Effector memory CD4-positive, alpha-beta T cell (primary cell): ENCODE results near the gene ILF2.

Experiments
- DNase-seq, 3 donors: peaks; one replicate each; pipeline ENCODE4 v3.0.0-alpha.2; 2020
- H3K27ac ChIP-seq: 2 replicates; pipeline ENCODE4 v1.7.0; 2013; ENCODE audit warnings: mild to moderate bottlenecking, low read length, moderate library complexity; ENCODE audit not compliant: insufficient read depth, poor library complexity, severe bottlenecking
- H3K27me3 ChIP-seq: replicated peaks from 2 replicates; pipeline ENCODE4 v1.7.0; 2013; ENCODE audit warnings: mild to moderate bottlenecking, low read length; ENCODE audit not compliant: insufficient read depth, control insufficient read depth, poor library complexity, severe bottlenecking
- H3K36me3 ChIP-seq: 2 replicates; pipeline ENCODE4 v1.7.0; 2013; ENCODE audit warnings: mild to moderate bottlenecking, low read length, moderate library complexity; ENCODE audit not compliant: control insufficient read depth, insufficient read depth
- H3K4me1 ChIP-seq: 2 replicates; pipeline ENCODE4 v1.7.0; 2013; ENCODE audit warnings: low read length, mild to moderate bottlenecking; ENCODE audit not compliant: control insufficient read depth, insufficient read depth, poor library complexity, severe bottlenecking
- H3K4me3 ChIP-seq: 2 replicates; pipeline ENCODE4 v1.7.0; 2013; ENCODE audit warnings: low read length, low read depth, mild to moderate bottlenecking; ENCODE audit not compliant: insufficient read depth, poor library complexity, severe bottlenecking
- H3K9me3 ChIP-seq: 2 replicates; pipeline ENCODE4 v1.7.0; 2013; ENCODE audit warnings: mild to moderate bottlenecking, low read length, moderate library complexity; ENCODE audit not compliant: control insufficient read depth

ILF2 gene

GRCh38 chr1:153628638-153629342, 42.0 kb downstream of the ILF2 start:
- Histone ChIP-seq H3K36me3 (no peaks in the 10 kb centered on the region), H3K4me1 (no peaks in the 10 kb centered on the region), H3K9me3 (no peaks in the 10 kb centered on the region), H3K4me3 (no peak overlapping the region), H3K27ac (no peak overlapping the region), H3K27me3 (no peaks in the 10 kb centered on the region)
- no peak for DNase-seq

GRCh38 chr1:153627715-153628626, 42.8 kb downstream of the ILF2 start, which contains the start of gene S100A1:
Gene S100A1 (plus strand): TSS chr1:153628434. CDS start chr1:153630522, 2,088 bp downstream.
- Histone ChIP-seq H3K9me3 (no peaks in the 10 kb centered on the region), H3K4me3 (no peak within 1 kb of the TSS), H3K36me3 (no peaks in the 10 kb centered on the region), H3K27ac (no peak within 1 kb of the TSS), H3K4me1 (no peaks in the 10 kb centered on the region), H3K27me3 (no peaks in the 10 kb centered on the region)
- DNase-seq: no peak

GRCh38 chr1:153626904-153627714, 43.7 kb downstream of the ILF2 start, which contains the start of gene S100A13:
Gene S100A13 (minus strand): TSS chr1:153627505. CDS start chr1:153626472, 1,033 bp downstream.
- no peak for DNase-seq
- no peak within 1 kb of the TSS for H3K4me3 ChIP-seq
- no peaks in the 10 kb centered on the region for H3K9me3 ChIP-seq
- no peak within 1 kb of the TSS for H3K27ac ChIP-seq
- no peaks in the 10 kb centered on the region for H3K27me3 ChIP-seq
- no peaks in the 10 kb centered on the region for H3K36me3 ChIP-seq
- H3K4me1 ChIP-seq: no peaks in the 10 kb centered on the region

GRCh38 chr1:153626477-153626903, 44.3 kb downstream of the ILF2 start:
- H3K27ac ChIP-seq: no peak overlapping the region
- H3K27me3 ChIP-seq: no peaks in the 10 kb centered on the region
- H3K9me3 ChIP-seq: no peaks in the 10 kb centered on the region
- no peaks in the 10 kb centered on the region for H3K36me3 ChIP-seq
- H3K4me1 ChIP-seq: no peaks in the 10 kb centered on the region
- H3K4me3 ChIP-seq: no peak overlapping the region
- no peak for DNase-seq

- no peaks in the 10 kb centered on the region for H3K36me3 ChIP-seq
- H3K9me3 ChIP-seq: no peaks in the 10 kb centered on the region
- H3K4me1 ChIP-seq: no peaks in the 10 kb centered on the region
- no peak overlapping the region for H3K27ac ChIP-seq
- DNase-seq: no peak
- no peaks in the 10 kb centered on the region for H3K27me3 ChIP-seq
- H3K4me3 ChIP-seq: no peak overlapping the region
These were observed 45.7 kb downstream of the ILF2 start for GRCh38 chr1:153624965-153625611.

GRCh38 chr1:153623101-153623500, 47.7 kb downstream of the ILF2 start:
- Histone ChIP-seq H3K27ac (no peak overlapping the region), H3K4me3 (no peak overlapping the region), H3K36me3 (no peaks in the 10 kb centered on the region), H3K27me3 (no peaks in the 10 kb centered on the region), H3K4me1 (no peaks in the 10 kb centered on the region), H3K9me3 (no peaks in the 10 kb centered on the region)
- no peak for DNase-seq

- Histone ChIP-seq H3K9me3 (no peaks in the 10 kb centered on the region), H3K4me1 (no peaks in the 10 kb centered on the region), H3K27ac (no peak overlapping the region), H3K4me3 (no peak overlapping the region), H3K36me3 (no peaks in the 10 kb centered on the region), H3K27me3 (no peaks in the 10 kb centered on the region)
- DNase-seq: no peak
These were observed 51.6 kb downstream of the ILF2 start for GRCh38 chr1:153619171-153619570.

GRCh38 chr1:153617663-153618062, 53.1 kb downstream of the ILF2 start:
- H3K4me3 ChIP-seq: no peak overlapping the region
- peak in 2 of 3 donors; percentile 19 to 60 for DNase-seq
- no peak overlapping the region for H3K27ac ChIP-seq
- H3K9me3 ChIP-seq: no peaks in the 10 kb centered on the region
- no peaks in the 10 kb centered on the region for H3K4me1 ChIP-seq
- H3K36me3 ChIP-seq: no peaks in the 10 kb centered on the region
- no peaks in the 10 kb centered on the region for H3K27me3 ChIP-seq

GRCh38 chr1:153616917-153617311, 53.9 kb downstream of the ILF2 start:
- H3K27me3 ChIP-seq: no peaks in the 10 kb centered on the region
- H3K4me1 ChIP-seq: no peaks in the 10 kb centered on the region
- no peak overlapping the region for H3K27ac ChIP-seq
- H3K36me3 ChIP-seq: no peaks in the 10 kb centered on the region
- no peak for DNase-seq
- H3K4me3 ChIP-seq: no peak overlapping the region
- H3K9me3 ChIP-seq: no peaks in the 10 kb centered on the region
